Stimulated activated naive CD4-positive, alpha-beta T cell treated with Interleukin-2 at 50 U/mL for 16 hours (primary cell): Measurements from ENCODE around the gene ARL6IP1.
"Not testable (repeated sequence)": the region's sequence is repeated elsewhere in the genome, so short reads cannot be mapped to it uniquely, and the experiment has no call there.

Source experiments
- DNase-seq: peaks from one replicate; lab custom pipeline; 2025; lab: John Stamatoyannopoulos, UW

The ARL6IP1 gene

DNA sequence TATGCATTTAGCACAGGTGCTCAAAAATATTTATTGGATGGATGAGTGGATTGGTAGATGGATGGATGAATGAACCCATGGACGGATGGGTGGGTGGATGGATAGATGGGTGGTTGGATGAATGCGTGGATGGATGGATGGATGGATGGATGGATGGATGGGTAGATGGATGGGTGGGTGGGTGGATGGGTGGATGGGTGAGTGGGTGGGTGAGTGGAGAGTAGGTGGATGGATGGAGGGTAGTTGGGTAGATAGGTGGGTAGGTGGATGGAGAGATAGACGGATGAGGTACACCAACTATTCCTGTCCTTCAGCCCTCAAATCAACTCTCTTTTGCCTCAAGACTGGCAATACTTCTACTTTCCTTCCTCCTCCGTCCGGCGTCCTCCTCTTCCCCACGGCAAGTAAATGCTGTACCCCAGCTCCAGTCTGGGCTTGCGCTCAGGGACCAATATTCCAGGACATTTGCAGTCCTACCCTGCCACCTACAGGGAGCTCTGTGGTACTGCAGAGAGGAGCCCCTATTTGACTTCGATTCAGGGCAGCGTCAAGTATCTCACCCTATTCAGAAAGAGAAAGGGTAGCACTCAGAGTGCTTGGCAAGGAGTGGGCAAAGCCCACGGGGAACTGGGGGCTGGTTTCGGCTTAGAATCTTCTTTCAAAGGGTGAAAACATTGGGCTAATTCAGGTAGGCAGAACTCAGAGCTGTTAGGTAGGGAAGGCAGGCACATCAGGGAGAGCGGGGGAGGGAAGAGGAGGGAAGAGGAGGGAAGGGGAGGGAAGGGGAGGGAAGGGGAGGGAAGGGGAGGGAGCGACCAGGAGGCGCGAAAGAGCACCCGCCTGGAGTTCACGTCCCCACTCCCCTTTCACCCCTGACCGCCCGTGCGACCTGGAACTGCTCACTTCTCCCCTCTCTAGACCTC is 41.5 kb downstream of the ARL6IP1 start:
- DNase-seq = not testable (repeated sequence)

DNA sequence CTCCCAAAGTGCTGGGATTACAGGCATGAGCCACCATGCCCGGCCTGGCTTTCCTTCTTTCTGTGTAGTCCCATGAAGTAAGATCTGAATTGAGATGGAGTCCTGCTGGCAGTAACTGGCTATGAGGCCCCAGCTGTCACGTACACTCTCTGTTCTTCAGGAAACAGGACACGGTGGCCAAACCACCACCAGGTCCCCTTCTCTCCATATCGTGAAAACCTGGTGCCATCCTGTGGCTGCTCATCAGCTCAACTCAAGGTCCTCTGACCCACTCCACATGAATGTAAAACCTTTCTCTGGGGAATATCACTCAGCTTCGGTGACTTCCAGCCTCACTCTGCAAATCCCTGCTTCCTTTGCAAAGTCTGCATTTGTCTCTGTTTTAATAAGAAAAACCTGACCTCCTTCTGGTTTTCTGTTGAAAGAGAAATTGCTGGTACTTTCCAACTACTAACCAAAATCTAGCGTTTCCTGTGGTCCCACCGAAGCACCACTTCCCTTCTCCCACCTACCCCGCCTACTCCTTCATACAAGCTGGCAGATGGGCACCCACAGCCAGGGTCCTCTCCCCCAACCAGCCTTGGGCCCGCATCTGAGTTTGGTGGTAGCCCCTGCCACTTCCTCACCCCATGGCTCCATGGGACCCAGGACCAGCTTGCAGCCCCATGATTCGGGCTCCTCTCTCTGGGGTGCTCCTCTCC is 43.2 kb downstream of the ARL6IP1 start:
- not testable (repeated sequence) for DNase-seq

DNA sequence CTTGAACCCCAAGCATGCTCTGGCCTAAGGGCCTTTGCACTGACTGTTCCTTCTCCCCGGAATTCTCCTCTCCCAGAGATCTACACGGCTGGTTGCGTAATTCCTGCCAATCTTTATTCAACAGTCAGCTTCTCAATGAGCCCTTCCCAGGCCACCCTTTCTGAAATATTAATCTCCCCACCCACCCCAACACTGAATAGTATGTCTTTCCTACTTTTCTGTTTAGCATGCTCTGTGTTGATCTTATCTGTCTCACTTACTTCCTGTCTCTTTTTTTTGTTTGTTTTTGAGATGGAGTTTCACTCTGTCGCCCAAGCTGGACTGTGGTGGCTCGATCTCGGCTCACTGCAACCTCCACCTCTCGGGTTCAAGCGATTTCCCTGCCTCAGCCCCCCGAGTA is 44.7 kb downstream of the ARL6IP1 start:
- DNase-seq = not testable (repeated sequence)

DNA sequence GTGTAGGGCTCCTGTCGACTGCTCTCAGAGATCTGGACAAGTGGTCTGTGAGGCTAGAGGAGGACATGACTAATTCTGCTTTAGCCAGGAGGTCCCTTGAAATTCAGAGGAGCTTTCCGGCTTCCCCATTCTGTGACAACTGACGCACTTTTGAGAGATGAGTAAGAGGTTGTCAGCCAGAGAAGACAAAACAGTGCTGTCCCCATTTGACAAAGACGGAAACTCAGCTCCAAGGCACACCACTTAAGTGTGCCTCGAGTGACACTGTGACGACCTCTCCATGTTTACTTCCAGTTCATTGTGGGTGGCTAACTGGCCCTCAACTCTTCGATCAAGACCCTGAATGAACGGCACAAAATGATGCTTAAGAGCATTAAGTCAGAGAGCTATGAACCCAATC is 58.5 kb downstream of the ARL6IP1 start:
- not testable (repeated sequence) for DNase-seq
